PFSK-1 (cell line): ENCODE results near the gene SLC2A13.

Experiments
- FOXP2 ChIP-seq: optimal IDR thresholded peaks from 2 replicates; pipeline ENCODE3; 2011; ENCODE audit warnings: borderline replicate concordance, control low read depth, inconsistent platforms; ENCODE audit not compliant: insufficient read depth; ENCODE audit errors: extremely low read length, extremely low read depth
- POLR2AphosphoS5 ChIP-seq: IDR thresholded peaks from 2 replicates; pipeline ENCODE4 v1.6.1; 2012; ENCODE audit warnings: low read depth, mild to moderate bottlenecking, control low read depth, low read length, moderate library complexity

- TF ChIP-seq POLR2AphosphoS5: no peak
- TF ChIP-seq FOXP2: no peak
These were observed 328.4 kb downstream of the SLC2A13 start for GRCh38 chr12:39777465-39777864.
